ENCODE data around the gene POMC. TPM values are rescaled to one million over a fixed set of nuclear protein-coding genes. Genes with fewer than 3 reads are reported as not detected.

POMC gene
- total and polyA plus RNA-seq, 2 of the 4 experiments (the other 2 are of a cell fraction), result 0.17 TPM; not detected in 1

DNA sequence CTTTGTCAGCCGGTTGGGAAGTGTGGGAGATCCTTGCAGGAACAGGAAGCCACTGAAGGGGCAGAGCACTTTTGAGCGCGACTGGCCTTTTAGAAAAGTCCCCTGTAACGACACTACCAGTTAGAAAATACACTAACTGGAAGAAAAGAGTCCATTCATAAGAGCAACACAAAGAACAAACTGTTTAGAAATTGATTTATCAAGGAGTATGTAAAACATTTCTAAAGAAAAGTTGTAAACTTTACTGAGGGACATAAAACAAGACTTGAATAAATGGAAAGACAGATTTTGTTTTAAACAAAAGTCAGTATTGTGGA lies 29.8 kb upstream of the POMC start:
- in situ Hi-C loops (cut with MboI; ENCODE audit: low sequenced_read_pairs) (no loop called here), dilution Hi-C loops (cut with HindIII; ENCODE audit: low sequenced_read_pairs, unreplicated experiment) (no loop called here), intact Hi-C loops (cut with micrococcal nuclease) (loop anchor here (5.0 to 10.0 kb wide), 3 partner anchors 156 to 363 kb away; partner anchors contain the start of gene EFR3B)
- no peak overlapping the region for H3K4me2 ChIP-seq (ENCODE audit: low read depth, low read length)
- H3K9me1 ChIP-seq (ENCODE audit: insufficient read depth, low read length), result no peaks in the 10 kb centered on the region; the same call in 1 of the 2 replicates
- TF ChIP-seq FOS (IDR thresholded peaks at IDR 0.05; ENCODE audit: low read depth, low read length), result no peak
- no peak for TF ChIP-seq CHD1 (IDR thresholded peaks at IDR 0.05; ENCODE audit: low read depth, low read length)
- TF ChIP-seq MXI1 (IDR thresholded peaks at IDR 0.05; ENCODE audit: borderline replicate concordance, low read depth, low read length), result no peak
- no peak for TF ChIP-seq BHLHE40 (IDR thresholded peaks at IDR 0.05; ENCODE audit: low read depth, low read length)
- TF ChIP-seq RFX5 (IDR thresholded peaks at IDR 0.05; ENCODE audit: low read depth, low read length), result no peak
- no peak for TF ChIP-seq RAD21 (IDR thresholded peaks at IDR 0.05; ENCODE audit: low read length)
- TF ChIP-seq NFE2L2 (IDR thresholded peaks at IDR 0.05; ENCODE audit: low read depth, low read length), result no peak
- peaks cover 1% of the 10 kb centered on the region; the same call in 1 of the 2 replicates for H3K4me1 ChIP-seq (ENCODE audit: control insufficient read depth, insufficient read depth, low read length)
- no peaks in the 10 kb centered on the region for H3K9me3 ChIP-seq (ENCODE audit: control insufficient read depth, insufficient read depth, low read length)
- no peak overlapping the region for H2BK15ac ChIP-seq (ENCODE audit: low read depth, low read length)
- no peaks in the 10 kb centered on the region for H3K36me3 ChIP-seq (ENCODE audit: control insufficient read depth, insufficient read depth, low read length)
- no peak for DNase-seq
- no peaks in the 10 kb centered on the region for H3K79me1 ChIP-seq (ENCODE audit: low read depth in 1 of 2, low read length in 2 of 2)
- H2AFZ ChIP-seq (replicated peaks; ENCODE audit: low read length, poor library complexity), result peak overlapping the region; percentile 86
- no peak overlapping the region for H4K5ac ChIP-seq (ENCODE audit: low read depth, low read length)
- no peak overlapping the region for H4K91ac ChIP-seq (ENCODE audit: insufficient read depth, low read depth, low read length)
- WGBS, 2 experiments (ENCODE audit: extremely low coverage in 2 of 2, insufficient read length in 1 of 2), result no CpG with 5 or more reads among the region's 4 CpGs
- no peak overlapping the region for H2BK120ac ChIP-seq (ENCODE audit: low read depth, low read length)
- no peak for ATAC-seq (ENCODE audit: low read depth)
- H3K23ac ChIP-seq (ENCODE audit: low read depth, low read length), result peak overlapping the region; percentile 66; the same call in 1 of the 2 replicates
- ChIA-PET POLR2A (ENCODE audit: unreplicated experiment) (no interaction called here), CTCF (interaction anchor here (2.7 kb wide), 1 partner anchor 222 kb away, joined by 16 read pairs; no protein-coding TSS in a partner anchor)
- H3K27me3 ChIP-seq (ENCODE audit: control insufficient read depth, insufficient read depth, low read length), result no peaks in the 10 kb centered on the region
- no peak overlapping the region for H2BK20ac ChIP-seq (ENCODE audit: low read depth, low read length)
- H3K4ac ChIP-seq (ENCODE audit: low read depth, low read length), result no peak overlapping the region
- H3K14ac ChIP-seq (replicated peaks; ENCODE audit: low read depth, low read length), result no peak overlapping the region
- H3K18ac ChIP-seq (ENCODE audit: low read depth, low read length), result no peak overlapping the region
- no peak overlapping the region; a peak in 1 of 4 replicates for H4K8ac ChIP-seq (ENCODE audit: low read depth in 2 of 2, low read length in 2 of 2)
- BruUV-seq (replicated peaks), result no TSS peak
- H3K56ac ChIP-seq (ENCODE audit: extremely low read depth, insufficient read depth, low read length), result no peak overlapping the region
- H3K27ac ChIP-seq (ENCODE audit: insufficient read depth, low read length), result no peak overlapping the region
- no peak overlapping the region for H3K9ac ChIP-seq (ENCODE audit: low read depth, low read length)
- H2BK5ac ChIP-seq (ENCODE audit: low read depth, low read length, poor library complexity, severe bottlenecking), result no peak overlapping the region
- H4K20me1 ChIP-seq (ENCODE audit: insufficient read depth, low read length), result no peaks in the 10 kb centered on the region
- H2AK5ac ChIP-seq (ENCODE audit: low read depth, low read length), result no peak overlapping the region
- no peak overlapping the region for H3K4me3 ChIP-seq (ENCODE audit: insufficient read depth, low read depth, low read length)
- H2AK9ac ChIP-seq (replicated peaks; ENCODE audit: low read depth, low read length, poor library complexity), result peak overlapping the region; percentile 66
